ENCODE results near the gene PCNX2. TPM values are rescaled to one million over a fixed set of nuclear protein-coding genes. Genes with fewer than 3 reads are reported as not detected.

Gene PCNX2
- total and polyA plus RNA-seq, 2 of the 8 experiments (the other 6 are each of a cell fraction or from before 2014, with no cell fraction given) = 46.1 to 57.6 TPM

DNA sequence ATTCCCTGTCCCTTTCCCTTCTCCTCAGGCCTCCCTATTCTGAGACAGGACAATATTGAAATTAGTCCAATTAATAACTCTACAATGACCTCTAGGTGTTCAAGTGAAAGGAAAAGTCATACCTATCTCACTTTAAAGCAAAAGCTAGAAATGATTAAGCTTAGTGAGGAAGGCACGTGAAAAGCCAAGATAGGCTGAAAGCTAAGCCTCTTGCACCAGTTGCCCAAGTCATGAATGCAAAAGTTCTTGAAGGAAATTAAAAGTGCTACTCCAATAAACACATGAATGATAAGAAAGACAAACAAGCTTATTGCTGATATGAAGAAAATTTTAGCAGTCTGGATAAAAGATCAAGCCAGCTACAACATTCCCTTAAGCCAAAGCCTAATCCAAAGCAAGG lies 28.2 kb upstream of the PCNX2 start:
- Histone ChIP-seq H4K91ac (replicated peaks; ENCODE audit: insufficient read length, low read length) (no peak overlapping the region), H3K23ac (ENCODE audit: insufficient read length) (no peak overlapping the region), H2BK20ac (ENCODE audit: low read length) (no peak overlapping the region), H2BK15ac (ENCODE audit: low read length) (no peak overlapping the region), H2AFZ (ENCODE audit: low read length) (no peak overlapping the region), H3K27ac (ENCODE audit: low read depth, low read length) (no peak overlapping the region), H2BK120ac (replicated peaks; ENCODE audit: low read depth, low read length) (no peak overlapping the region), H2AK5ac (ENCODE audit: low read depth, low read length) (no peak overlapping the region), H3K4me2 (ENCODE audit: insufficient read depth in 1 of 2, low read depth in 2 of 2, low read length in 2 of 2) (no peak overlapping the region), H3K14ac (ENCODE audit: insufficient read length) (no peak overlapping the region), H3K4ac (replicated peaks; ENCODE audit: insufficient read length, low read depth, low read length) (no peak overlapping the region), H3K36me3 (ENCODE audit: control insufficient read depth in 2 of 4, insufficient read depth in 4 of 4, low read length in 3 of 4) (no peaks in the 10 kb centered on the region), H3K9me3 (ENCODE audit: insufficient read depth in 2 of 2, low read depth in 1 of 2, low read length in 1 of 2) (no peaks in the 10 kb centered on the region), H4K20me1 (replicated peaks in 1 of 2; ENCODE audit: control insufficient read depth in 1 of 2, insufficient read depth in 2 of 2, low read length in 2 of 2) (peaks cover 0 to 1% of the 10 kb centered on the region in 2 experiments), H3K79me2 (ENCODE audit: control insufficient read depth in 1 of 2, insufficient read depth in 2 of 2, low read length in 2 of 2) (0 out of 4 replicates have a peak, but pooled peaks cover 0 to 1% of the 10 kb centered on the region in 2 experiments), H3K23me2 (ENCODE audit: low read depth, low read length) (peaks cover 13% of the 10 kb centered on the region), H2BK5ac (ENCODE audit: low read depth, low read length) (no peak overlapping the region), H3K18ac (ENCODE audit: extremely low read depth, low read length) (no peak overlapping the region), H3K27me3 (replicated peaks in 1 of 4; ENCODE audit: control insufficient read depth in 3 of 4, extremely low read depth in 1 of 4, insufficient read depth in 3 of 4, low read length in 3 of 4) (peaks cover 0 to 7% (median 4%) of the 10 kb centered on the region in 4 experiments; a peak in 5 of 7 replicates), H3K56ac (replicated peaks; ENCODE audit: insufficient read length, low read depth, low read length) (no peak overlapping the region), H3K4me3 (ENCODE audit: extremely low read depth in 1 of 4, insufficient read depth in 2 of 4, low read depth in 3 of 4, low read length in 4 of 4) (no peak overlapping the region), H4K5ac (ENCODE audit: insufficient read length, low read depth, low read length) (no peak overlapping the region), H3K9ac (replicated peaks in 1 of 4; ENCODE audit: extremely low read depth in 1 of 4, low read depth in 3 of 4, low read length in 3 of 4) (no peak overlapping the region), H3K4me1 (replicated peaks in 1 of 4; ENCODE audit: control insufficient read depth in 3 of 4, insufficient read depth in 4 of 4, low read length in 3 of 4) (peaks cover 0 to 6% (median 1%) of the 10 kb centered on the region in 4 experiments; a peak in 4 of 7 replicates), H2BK12ac (ENCODE audit: low read depth, low read length) (no peak overlapping the region), H3K79me1 (ENCODE audit: low read depth, low read length) (0 out of 2 replicates have a peak, but pooled peaks cover under 1% of the 10 kb centered on the region), H4K8ac (ENCODE audit: extremely low read depth, insufficient read depth, low read length) (no peak overlapping the region)
- DNase-seq (ENCODE audit: low read depth in 1 of 2, low spot score in 2 of 2) (no peak), FAIRE-seq (no peak)
- ChIA-PET POLR2A (ENCODE audit: partially characterized antibody) (interaction anchor here (1.1 kb wide), 1 partner anchor 28 kb away, joined by 4 read pairs; the partner anchor contains the start of gene PCNX2), CTCF (ENCODE audit: partially characterized antibody) (interaction anchor here (0.7 to 0.8 kb wide), 2 partner anchors 60 to 467 kb away, joined by 3 read pairs; no protein-coding TSS in a partner anchor)
- 100% methylated on average over 1 of the region's 1 CpG; no CpG with 5 or more reads in 1 of the 2 experiments for WGBS, 2 experiments (ENCODE audit: extremely low coverage in 1 of 2, insufficient coverage in 1 of 2, insufficient read length in 1 of 2, insufficient replicate concordance in 2 of 2, low coverage in 1 of 2, low lambda C conversion rate in 2 of 2, missing lambda C conversion rate in 1 of 2)
- TF ChIP-seq YY1 (IDR thresholded peaks at IDR 0.05; ENCODE audit: low read depth, low read length) (no peak), SIRT6 (IDR thresholded peaks at IDR 0.05; ENCODE audit: low read length) (no peak), BACH1 (IDR thresholded peaks at IDR 0.05; ENCODE audit: low read length) (no peak), SUZ12 (IDR thresholded peaks at IDR 0.05; ENCODE audit: low read length) (no peak), RAD21 (IDR thresholded peaks at IDR 0.05 in 1 of 2, conservative IDR thresholded peaks at IDR 0.05 in 1 of 2; ENCODE audit: low read depth in 2 of 2, low read length in 2 of 2) (no peak), TAF1 (IDR thresholded peaks at IDR 0.05; ENCODE audit: low read depth, low read length) (no peak), BRCA1 (IDR thresholded peaks at IDR 0.05; ENCODE audit: low read depth, low read length) (no peak), CHD2 (IDR thresholded peaks at IDR 0.05; ENCODE audit: low read length) (no peak), RBBP5 (IDR thresholded peaks at IDR 0.05; ENCODE audit: borderline replicate concordance, low read depth, low read length) (no peak), BCL11A (IDR thresholded peaks at IDR 0.05; ENCODE audit: low read depth in 2 of 2, low read length in 2 of 2) (no peak)
- TF ChIP-seq, protein P1, sequence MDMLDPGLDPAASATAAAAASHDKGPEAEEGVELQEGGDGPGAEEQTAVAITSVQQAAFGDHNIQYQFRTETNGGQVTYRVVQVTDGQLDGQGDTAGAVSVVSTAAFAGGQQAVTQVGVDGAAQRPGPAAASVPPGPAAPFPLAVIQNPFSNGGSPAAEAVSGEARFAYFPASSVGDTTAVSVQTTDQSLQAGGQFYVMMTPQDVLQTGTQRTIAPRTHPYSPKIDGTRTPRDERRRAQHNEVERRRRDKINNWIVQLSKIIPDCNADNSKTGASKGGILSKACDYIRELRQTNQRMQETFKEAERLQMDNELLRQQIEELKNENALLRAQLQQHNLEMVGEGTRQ (IDR thresholded peaks at IDR 0.05; ENCODE audit: low read length) = no peak
